Loucy (cell line): Measurements from ENCODE around the gene FCER1A.

Source experiments
- CTCF ChIP-seq: fragments of 200-600 bp; sonication (generic); conservative IDR thresholded peaks from 2 replicates; pipeline ENCODE4 v1.5.1; 2014; ENCODE audit warnings: mild to moderate bottlenecking, antibody characterized with exemption, low read length
- EZH2phosphoT487 ChIP-seq: fragments of 200-600 bp; IDR thresholded peaks from 2 replicates; pipeline ENCODE4 v1.6.1; 2018; ENCODE audit warnings: antibody characterized with exemption, mild to moderate bottlenecking, moderate library complexity, borderline replicate concordance

- TF ChIP-seq CTCF (no peak), EZH2phosphoT487 (no peak)
Observed at GRCh38 chr1:159302095-159302494, at the start of gene FCER1A.
